ENCODE data around the gene DCAF11. TPM values are rescaled to one million over a fixed set of nuclear protein-coding genes. Genes with fewer than 3 reads are reported as not detected.
A peak's percentile ranks its signal among the peaks of the same experiment; 100 is the strongest.

Gene DCAF11
- total RNA-seq, 4 donors from 2014 or later: 55.4 to 114 (median 79.3) TPM

GRCh38 chr14:24093207-24093900, 21.2 kb upstream of the DCAF11 start:
- peak overlapping the region; percentile 90 to 96 (median 94) for H3K4me3 ChIP-seq
- 43 to 51% methylated on average over 18 to 19 of the region's 19 CpGs for WGBS, 2 donors

GRCh38 chr14:24093901-24094840, 20.4 kb upstream of the DCAF11 start, which contains the start of gene PCK2:
Gene PCK2 (plus strand): TSS chr14:24094311. CDS start chr14:24094406, 95 bp downstream.
- intact Hi-C loops (cut with DNase I): no loop called here
- H3K36me3 ChIP-seq: peaks cover 0 to 17% (median 0%) of the 10 kb centered on the region in 3 donors
- no peaks in the 10 kb centered on the region for H3K27me3 ChIP-seq
- 0% methylated on average over 22 to 23 of the region's 68 CpGs for WGBS, 2 donors
- no peaks in the 10 kb centered on the region for H3K9me3 ChIP-seq
- TF ChIP-seq CTCF (IDR thresholded peaks at IDR 0.05) (peak in 3 of 6 experiments; percentile 11 to 27 (median 16)), POLR2A (IDR thresholded peaks at IDR 0.05) (peak in 1 of 4 donors; percentile 71)
- peak within 1 kb of the TSS; percentile 90 to 96 (median 94) for H3K4me3 ChIP-seq
- peak; percentile 72 for DNase-seq
- H3K4me1 ChIP-seq: peaks cover 18 to 30% (median 21%) of the 10 kb centered on the region in 3 donors
- peak within 1 kb of the TSS; percentile 96 to 98 (median 98) for H3K27ac ChIP-seq

More at GRCh38 chr14:24093207-24093900, 21.2 kb upstream of the DCAF11 start:
- H3K4me1 ChIP-seq: peaks cover 18 to 30% (median 21%) of the 10 kb centered on the region in 3 donors
- peak overlapping the region; percentile 96 to 98 (median 98) for H3K27ac ChIP-seq
- intact Hi-C loops (cut with DNase I): no loop called here
- H3K27me3 ChIP-seq: no peaks in the 10 kb centered on the region
- H3K36me3 ChIP-seq: peaks cover 0 to 9% (median 0%) of the 10 kb centered on the region in 3 donors
- DNase-seq: no peak
- H3K9me3 ChIP-seq: no peaks in the 10 kb centered on the region
- TF ChIP-seq CTCF (IDR thresholded peaks at IDR 0.05) (no peak), POLR2A (IDR thresholded peaks at IDR 0.05) (no peak)

- Histone ChIP-seq H3K36me3 (peaks cover 0 to 24% (median 0%) of the 10 kb centered on the region in 3 donors), H3K4me3 (peak overlapping the region; percentile 90 to 96 (median 94)), H3K27me3 (no peaks in the 10 kb centered on the region), H3K9me3 (no peaks in the 10 kb centered on the region), H3K27ac (peak overlapping the region; percentile 96 to 98 (median 98)), H3K4me1 (peaks cover 18 to 30% (median 21%) of the 10 kb centered on the region in 3 donors)
- DNase-seq: no peak
- whole genome bisulfite sequencing, 2 donors: 8 to 17% methylated on average over 8 of the region's 14 CpGs
- intact Hi-C loops (cut with DNase I): no loop called here
- TF ChIP-seq POLR2A (IDR thresholded peaks at IDR 0.05): no peak
- TF ChIP-seq CTCF (IDR thresholded peaks at IDR 0.05): no peak
Observed at GRCh38 chr14:24094841-24095270, 19.7 kb upstream of the DCAF11 start.

GRCh38 chr14:24095271-24096068, 19.1 kb upstream of the DCAF11 start:
- no peaks in the 10 kb centered on the region for H3K9me3 ChIP-seq
- no peaks in the 10 kb centered on the region for H3K27me3 ChIP-seq
- peaks cover 0 to 30% (median 0%) of the 10 kb centered on the region in 3 donors for H3K36me3 ChIP-seq
- H3K4me1 ChIP-seq: peaks cover 18 to 30% (median 21%) of the 10 kb centered on the region in 3 donors
- 52 to 62% methylated on average over 7 to 9 of the region's 12 CpGs for WGBS, 2 donors
- H3K4me3 ChIP-seq: peak overlapping the region; percentile 90 to 96 (median 94)
- peak overlapping the region; percentile 96 to 98 (median 98) for H3K27ac ChIP-seq
- no peak for TF ChIP-seq CTCF (IDR thresholded peaks at IDR 0.05)
- TF ChIP-seq POLR2A (IDR thresholded peaks at IDR 0.05): peak in 1 of 4 donors; percentile 26
- DNase-seq: no peak
- intact Hi-C loops (cut with DNase I): no loop called here

Measured in esophagus squamous epithelium (tissue), 5 donors.